Panc1 (cell line): ENCODE results near the gene UBP1. TPM values are rescaled to one million over a fixed set of nuclear protein-coding genes. Genes with fewer than 3 reads are reported as not detected.
"Not testable (repeated sequence)": the region's sequence is repeated elsewhere in the genome, so short reads cannot be mapped to it uniquely, and the experiment has no call there.

ENCODE experiments used
- ATAC-seq: fragments of 200-7000 bp; cut with Tn5 transposase; 2 replicates; pipeline ENCODE4 v1.9.1; 2020; ENCODE audit warnings: mild to moderate bottlenecking, moderate library complexity
- BruUV-seq: library from RNA; stranded (reverse); fragments of 400-500 nt; replicated peaks from 2 replicates; lab custom pipeline; 2021; lab: Mats Ljungman, UMichigan
- CTCF ChIA-PET: fragments of 300-600 bp; sonication (Branson Sonifier 250); formaldehyde crosslinking; loops from one replicate; lab custom pipeline; 2022; ENCODE audit warnings: antibody characterized with exemption; lab: Charles Lee
- POLR2A ChIA-PET: fragments of 300-600 bp; sonication (Branson Sonifier 250); formaldehyde crosslinking; loops from one replicate; lab custom pipeline; 2022; ENCODE audit warnings: antibody characterized with exemption; lab: Charles Lee
- DNase-seq: peaks from one replicate; pipeline ENCODE4 v3.0.0-alpha.2; 2010; ENCODE audit warnings: low read depth, low spot score
- H3K27ac ChIP-seq: 2 replicates; pipeline ENCODE4 v1.5.1; 2011; ENCODE audit warnings: mild to moderate bottlenecking, low read length, inconsistent platforms
- H3K27me3 ChIP-seq: fragments of 200-500 bp; sonication (Bioruptor generic); 2 replicates; pipeline ENCODE4 v1.6.0; 2014; ENCODE audit warnings: low read length, inconsistent platforms; ENCODE audit not compliant: control insufficient read depth, insufficient read depth
- H3K36me3 ChIP-seq: fragments of 200-500 bp; sonication (Bioruptor generic); 2 replicates; pipeline ENCODE4 v1.5.1; 2014; ENCODE audit warnings: inconsistent platforms, mild to moderate bottlenecking, low read length, moderate library complexity; ENCODE audit not compliant: control insufficient read depth, insufficient read depth
- H3K4me1 ChIP-seq: 2 replicates; pipeline ENCODE4 v1.5.1; 2011; ENCODE audit warnings: inconsistent platforms, mild to moderate bottlenecking, low read length, moderate library complexity; ENCODE audit not compliant: control insufficient read depth, insufficient read depth
- H3K4me3 ChIP-seq, 2 experiments: 2 replicates each; pipeline ENCODE4 v1.5.1; 2011 to 2012; ENCODE audit warnings: low read depth in 2 of 2, low read length in 2 of 2, mild to moderate bottlenecking in 2 of 2, inconsistent platforms in 1 of 2, moderate library complexity in 1 of 2
- H3K9me3 ChIP-seq: fragments of 200-500 bp; sonication (Bioruptor generic); 2 replicates; pipeline ENCODE4 v1.5.1; 2014; ENCODE audit warnings: low read depth, mild to moderate bottlenecking, inconsistent platforms, low read length, moderate library complexity; ENCODE audit not compliant: control insufficient read depth, insufficient read depth
- CTCF ChIP-seq: fragments of 450-650 bp; IDR thresholded peaks from 2 replicates; pipeline ENCODE4 v1.5.1; 2017; ENCODE audit warnings: mild to moderate bottlenecking
- POLR2AphosphoS5 ChIP-seq: IDR thresholded peaks from 2 replicates; pipeline ENCODE4 v1.6.1; 2012; ENCODE audit warnings: mild to moderate bottlenecking, low read depth, low read length, moderate library complexity
- REST ChIP-seq, 2 experiments: IDR thresholded peaks; 2 replicates each; pipeline ENCODE4 v1.6.1; 2011 to 2012; ENCODE audit warnings: low read depth in 2 of 2, control low read depth in 1 of 2, low read length in 1 of 2, mild to moderate bottlenecking in 1 of 2, moderate library complexity in 1 of 2; ENCODE audit not compliant: insufficient read depth in 1 of 2
- SIN3A ChIP-seq: IDR thresholded peaks from 2 replicates; pipeline ENCODE4 v1.6.1; 2012; ENCODE audit warnings: low read depth, mild to moderate bottlenecking, low read length, moderate library complexity, borderline replicate concordance; ENCODE audit not compliant: insufficient read depth
- TCF7L2 ChIP-seq: IDR thresholded peaks from 2 replicates; pipeline ENCODE4 v1.6.1; 2011; ENCODE audit warnings: mild to moderate bottlenecking, low read depth, low read length, inconsistent platforms
- in situ Hi-C: cut with HindIII; loops from 2 replicates; pipeline ENCODE4 v1.10.0; 2016; ENCODE audit warnings: low sequenced_read_pairs, low pct_unique_long_range_greater_than_20kb
- intact Hi-C: fragments of 100-400 bp; cut with micrococcal nuclease; formaldehyde crosslinking; loops from one replicate; pipeline ENCODE4 v1.10.0; 2022; ENCODE audit not compliant: unreplicated experiment
- total RNA-seq: library from RNA; stranded (reverse); gene quantifications from one replicate; pipeline ENCODE4 v1.2.1, GENCODE V29; 2021; ENCODE audit not compliant: unreplicated experiment

UBP1 gene
- total RNA-seq, 1 experiment from 2014 or later: 62.4 TPM

GRCh38 chr3:33430571-33430970 lies 9.6 kb downstream of the UBP1 start:
- no TSS peak for BruUV-seq
- Histone ChIP-seq H3K9me3 (no peaks in the 10 kb centered on the region), H3K4me1 (peaks cover 14% of the 10 kb centered on the region), H3K27me3 (no peaks in the 10 kb centered on the region), H3K27ac (no peak overlapping the region), H3K4me3 (no peak overlapping the region), H3K36me3 (no peaks in the 10 kb centered on the region)
- in situ Hi-C loops (no loop called here), intact Hi-C loops (no loop called here)
- no peak for ATAC-seq
- DNase-seq: no peak
- TF ChIP-seq REST (IDR thresholded peaks at IDR 0.05; ENCODE audit: insufficient read depth in 1 of 2, low read depth in 2 of 2, low read length in 1 of 2) (no peak), POLR2AphosphoS5 (no peak), TCF7L2 (no peak), CTCF (no peak), SIN3A (no peak)
- CTCF ChIA-PET: no interaction called here
- POLR2A ChIA-PET: no interaction called here

- Histone ChIP-seq H3K27me3 (no peaks in the 10 kb centered on the region), H3K4me3 (no peak overlapping the region), H3K9me3 (no peaks in the 10 kb centered on the region), H3K4me1 (peaks cover 14% of the 10 kb centered on the region), H3K27ac (no peak overlapping the region), H3K36me3 (no peaks in the 10 kb centered on the region)
- ChIA-PET POLR2A (no interaction called here), CTCF (interaction anchor here (0.6 kb wide), 1 partner anchor 339 kb away, joined by 3 read pairs; no protein-coding TSS in a partner anchor)
- in situ Hi-C loops: no loop called here
- intact Hi-C loops: no loop called here
- ATAC-seq (no peak; the same call in 1 of the 2 replicates), DNase-seq (no peak)
- no peak for TF ChIP-seq POLR2AphosphoS5
- no peak for TF ChIP-seq TCF7L2
- TF ChIP-seq CTCF: no peak
- no peak for TF ChIP-seq SIN3A
- no peak for TF ChIP-seq REST (IDR thresholded peaks at IDR 0.05; ENCODE audit: insufficient read depth in 1 of 2, low read depth in 2 of 2, low read length in 1 of 2)
- BruUV-seq: no TSS peak
Measured at GRCh38 chr3:33430061-33430460, 10.1 kb downstream of the UBP1 start.

GRCh38 chr3:33429306-33429705 lies 10.9 kb downstream of the UBP1 start:
- H3K4me3 ChIP-seq, in situ Hi-C loops, H3K27me3 ChIP-seq, ATAC-seq, DNase-seq, POLR2A ChIA-PET, intact Hi-C loops, H3K27ac ChIP-seq, BruUV-seq, H3K9me3 ChIP-seq, H3K36me3 ChIP-seq: not testable (repeated sequence)
- peaks cover 14% of the 10 kb centered on the region for H3K4me1 ChIP-seq
- CTCF ChIA-PET: interaction anchor here (0.6 kb wide), 1 partner anchor 339 kb away, joined by 3 read pairs; no protein-coding TSS in a partner anchor
